Measurements from ENCODE around the gene PRKD1. TPM values are rescaled to one million over a fixed set of nuclear protein-coding genes. Genes with fewer than 3 reads are reported as not detected.

PRKD1 gene
- total RNA-seq, 1 donor from 2014 or later = not detected

GRCh38 chr14:29681316-29681715 is 246.3 kb downstream of the PRKD1 start:
- intact Hi-C loops (cut with micrococcal nuclease) = no loop called here

- intact Hi-C loops (cut with micrococcal nuclease) = no loop called here
Observed at GRCh38 chr14:29674566-29675285, 252.9 kb downstream of the PRKD1 start.

GRCh38 chr14:29672831-29673230 is 254.8 kb downstream of the PRKD1 start:
- intact Hi-C loops (cut with micrococcal nuclease) = no loop called here

GRCh38 chr14:29671034-29671433 is 256.6 kb downstream of the PRKD1 start:
- intact Hi-C loops (cut with micrococcal nuclease) = no loop called here

GRCh38 chr14:29668201-29668600 is 259.4 kb downstream of the PRKD1 start:
- intact Hi-C loops (cut with micrococcal nuclease) = no loop called here

- intact Hi-C loops (cut with micrococcal nuclease) = no loop called here
Observed at GRCh38 chr14:29664515-29664914, 263.1 kb downstream of the PRKD1 start.

GRCh38 chr14:29663281-29663801 is 264.3 kb downstream of the PRKD1 start:
- intact Hi-C loops (cut with micrococcal nuclease) = no loop called here

- intact Hi-C loops (cut with micrococcal nuclease) = no loop called here
Observed at GRCh38 chr14:29654901-29655550, 272.6 kb downstream of the PRKD1 start.

- intact Hi-C loops (cut with micrococcal nuclease) = no loop called here
Observed at GRCh38 chr14:29653303-29653702, 274.3 kb downstream of the PRKD1 start.

- intact Hi-C loops (cut with micrococcal nuclease) = no loop called here
Observed at GRCh38 chr14:29652571-29652970, 275.1 kb downstream of the PRKD1 start.

GRCh38 chr14:29650554-29651269 is 276.9 kb downstream of the PRKD1 start:
- intact Hi-C loops (cut with micrococcal nuclease) = no loop called here

GRCh38 chr14:29649170-29649569 is 278.5 kb downstream of the PRKD1 start:
- intact Hi-C loops (cut with micrococcal nuclease) = no loop called here

GRCh38 chr14:29648045-29648444 is 279.6 kb downstream of the PRKD1 start:
- intact Hi-C loops (cut with micrococcal nuclease) = no loop called here

GRCh38 chr14:29645117-29645516 is 282.5 kb downstream of the PRKD1 start:
- intact Hi-C loops (cut with micrococcal nuclease) = no loop called here

- intact Hi-C loops (cut with micrococcal nuclease) = no loop called here
Observed at GRCh38 chr14:29643433-29644211, 284.0 kb downstream of the PRKD1 start.

- intact Hi-C loops (cut with micrococcal nuclease) = no loop called here
Observed at GRCh38 chr14:29637411-29637810, 290.2 kb downstream of the PRKD1 start.

GRCh38 chr14:29636870-29637269 is 290.8 kb downstream of the PRKD1 start:
- intact Hi-C loops (cut with micrococcal nuclease) = no loop called here

GRCh38 chr14:29630566-29631160 is 297.0 kb downstream of the PRKD1 start:
- intact Hi-C loops (cut with micrococcal nuclease) = no loop called here

- intact Hi-C loops (cut with micrococcal nuclease) = no loop called here
Observed at GRCh38 chr14:29629839-29630238, 297.8 kb downstream of the PRKD1 start.

GRCh38 chr14:29627137-29627536 is 300.5 kb downstream of the PRKD1 start:
- intact Hi-C loops (cut with micrococcal nuclease) = no loop called here
